ENCODE measurements around the gene HDHD5. TPM values are rescaled to one million over a fixed set of nuclear protein-coding genes. Genes with fewer than 3 reads are reported as not detected.
A peak's percentile ranks its signal among the peaks of the same experiment; 100 is the strongest.

The HDHD5 gene
- total and polyA plus RNA-seq, 4 donors, result 13.2 to 46.1 (median 35.9) TPM

- no peak for TF ChIP-seq ATF3 (IDR thresholded peaks at IDR 0.05)
These were observed 51.6 kb downstream of the HDHD5 start (continued) for GRCh38 chr22:17107547-17107810.

DNA sequence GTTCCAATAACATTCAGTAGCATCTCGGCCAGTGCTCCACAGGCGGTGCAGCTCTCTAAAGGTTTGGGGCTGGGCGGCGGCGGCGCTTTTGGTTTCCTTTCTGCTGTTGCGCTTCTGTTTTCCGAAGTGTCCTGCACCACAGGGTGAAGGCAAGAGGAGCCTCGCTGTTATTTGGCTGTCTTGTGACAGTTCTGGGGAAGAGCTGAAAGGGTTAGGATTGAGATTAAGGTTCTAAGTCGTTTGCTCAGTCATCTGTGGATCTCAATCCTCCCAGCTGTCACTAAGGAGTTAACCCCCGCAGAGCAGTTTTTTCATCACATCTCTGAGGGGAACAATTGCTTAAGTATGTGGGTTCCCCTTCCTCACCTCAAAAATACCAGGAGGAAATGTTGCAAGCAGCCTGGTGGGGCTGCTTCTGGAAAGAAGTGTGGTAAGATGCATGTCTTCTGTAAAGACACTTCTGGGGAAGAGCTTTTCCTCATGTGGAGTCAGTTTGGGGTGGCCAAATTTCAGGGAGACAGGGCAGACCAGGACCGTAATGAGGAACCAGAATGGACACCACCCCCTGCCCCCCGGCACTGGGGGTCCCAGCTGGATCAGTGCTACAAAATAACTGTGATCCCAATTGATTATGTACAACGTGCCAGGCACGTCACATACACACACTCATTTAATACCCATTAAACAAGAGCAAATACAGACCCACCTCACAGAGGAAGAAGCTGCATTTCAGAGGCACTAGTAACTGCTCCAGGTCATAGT is 52.1 kb downstream of the HDHD5 start:
- Histone ChIP-seq H3K4me1 (ENCODE audit: control insufficient read depth in 4 of 4, insufficient read depth in 4 of 4, low read length in 3 of 4) (peaks cover 0 to 4% (median 0%) of the 10 kb centered on the region in 4 donors), H3K27me3 (ENCODE audit: control insufficient read depth in 4 of 4, insufficient read depth in 4 of 4, low read length in 3 of 4) (no peaks in the 10 kb centered on the region), H3K9me3 (ENCODE audit: control insufficient read depth in 4 of 4, low read length in 3 of 4) (no peaks in the 10 kb centered on the region), H3K9ac (ENCODE audit: low read depth in 1 of 2, low read length in 2 of 2) (no peak overlapping the region), H3K27ac (ENCODE audit: low read depth in 1 of 2, low read length in 2 of 2) (peak overlapping the region in 1 of 2 donors; percentile 56), H3K36me3 (ENCODE audit: control insufficient read depth in 4 of 4, insufficient read depth in 3 of 4, low read depth in 1 of 4, low read length in 3 of 4) (peaks cover 20 to 67% (median 35%) of the 10 kb centered on the region in 4 donors), H3K4me3 (ENCODE audit: low read depth in 1 of 3, low read length in 3 of 3) (no peak overlapping the region)
- no peak for DNase-seq (ENCODE audit: low spot score)
- TF ChIP-seq, protein P1, sequence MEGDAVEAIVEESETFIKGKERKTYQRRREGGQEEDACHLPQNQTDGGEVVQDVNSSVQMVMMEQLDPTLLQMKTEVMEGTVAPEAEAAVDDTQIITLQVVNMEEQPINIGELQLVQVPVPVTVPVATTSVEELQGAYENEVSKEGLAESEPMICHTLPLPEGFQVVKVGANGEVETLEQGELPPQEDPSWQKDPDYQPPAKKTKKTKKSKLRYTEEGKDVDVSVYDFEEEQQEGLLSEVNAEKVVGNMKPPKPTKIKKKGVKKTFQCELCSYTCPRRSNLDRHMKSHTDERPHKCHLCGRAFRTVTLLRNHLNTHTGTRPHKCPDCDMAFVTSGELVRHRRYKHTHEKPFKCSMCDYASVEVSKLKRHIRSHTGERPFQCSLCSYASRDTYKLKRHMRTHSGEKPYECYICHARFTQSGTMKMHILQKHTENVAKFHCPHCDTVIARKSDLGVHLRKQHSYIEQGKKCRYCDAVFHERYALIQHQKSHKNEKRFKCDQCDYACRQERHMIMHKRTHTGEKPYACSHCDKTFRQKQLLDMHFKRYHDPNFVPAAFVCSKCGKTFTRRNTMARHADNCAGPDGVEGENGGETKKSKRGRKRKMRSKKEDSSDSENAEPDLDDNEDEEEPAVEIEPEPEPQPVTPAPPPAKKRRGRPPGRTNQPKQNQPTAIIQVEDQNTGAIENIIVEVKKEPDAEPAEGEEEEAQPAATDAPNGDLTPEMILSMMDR (IDR thresholded peaks at IDR 0.05; ENCODE audit: low read depth, low read length, missing input control), result no peak
- TF ChIP-seq HNF4G (IDR thresholded peaks at IDR 0.05), result no peak
- 82% methylated on average over 15 of the region's 15 CpGs for WGBS

DNA sequence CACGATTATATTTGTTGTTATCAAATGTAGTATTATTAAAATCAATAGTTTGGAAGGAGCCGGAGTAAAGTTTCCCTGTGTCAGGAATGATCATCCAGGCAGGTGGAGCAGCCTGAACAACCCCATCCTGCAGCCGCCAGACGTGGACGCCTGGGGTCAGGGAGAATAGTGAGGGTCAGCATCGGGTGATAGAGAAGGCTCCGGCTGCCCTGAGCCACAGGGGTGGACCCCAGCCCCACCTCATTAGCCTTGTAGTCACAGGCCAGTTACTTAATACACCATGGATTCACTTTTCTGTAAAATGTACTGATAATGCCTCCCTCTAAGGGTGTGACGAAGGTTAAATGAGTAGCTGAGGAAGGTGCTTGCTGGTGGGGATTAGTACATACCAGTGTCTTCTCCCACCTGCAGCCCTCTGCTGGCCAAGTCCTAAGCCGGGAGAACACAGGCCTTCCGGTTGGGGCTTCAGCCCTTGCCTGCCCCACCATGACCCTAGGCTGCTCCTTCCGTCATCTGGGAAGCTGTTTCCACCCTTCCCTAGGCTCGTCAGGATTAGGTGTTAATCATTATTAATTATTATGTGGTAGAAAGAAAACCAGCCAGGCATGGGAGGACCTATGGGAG is 52.8 kb downstream of the HDHD5 start:
- H3K9me3 ChIP-seq (ENCODE audit: control insufficient read depth in 4 of 4, low read length in 3 of 4), result no peaks in the 10 kb centered on the region
- WGBS, result 89% methylated on average over 12 of the region's 12 CpGs
- no peak overlapping the region for H3K4me3 ChIP-seq (ENCODE audit: low read depth in 1 of 3, low read length in 3 of 3)
- H3K27me3 ChIP-seq (ENCODE audit: control insufficient read depth in 4 of 4, insufficient read depth in 4 of 4, low read length in 3 of 4), result no peaks in the 10 kb centered on the region
- H3K27ac ChIP-seq (ENCODE audit: low read depth in 1 of 2, low read length in 2 of 2), result no peak overlapping the region
- no peak for DNase-seq (ENCODE audit: low spot score)
- H3K9ac ChIP-seq (ENCODE audit: low read depth in 1 of 2, low read length in 2 of 2), result no peak overlapping the region
- peaks cover 0 to 4% (median 0%) of the 10 kb centered on the region in 4 donors for H3K4me1 ChIP-seq (ENCODE audit: control insufficient read depth in 4 of 4, insufficient read depth in 4 of 4, low read length in 3 of 4)
- peaks cover 20 to 74% (median 37%) of the 10 kb centered on the region in 4 donors for H3K36me3 ChIP-seq (ENCODE audit: control insufficient read depth in 4 of 4, insufficient read depth in 3 of 4, low read depth in 1 of 4, low read length in 3 of 4)
- TF ChIP-seq SP1 (IDR thresholded peaks at IDR 0.05) (no peak), RXRA (IDR thresholded peaks at IDR 0.05) (no peak), FOXA1 (IDR thresholded peaks at IDR 0.05) (no peak), YY1 (IDR thresholded peaks at IDR 0.05) (no peak), HNF4A (conservative IDR thresholded peaks at IDR 0.05) (no peak), ATF3 (IDR thresholded peaks at IDR 0.05) (no peak), GABPA (IDR thresholded peaks at IDR 0.05 in 1 of 2, conservative IDR thresholded peaks at IDR 0.05 in 1 of 2) (no peak), NR2F2 (IDR thresholded peaks at IDR 0.05) (no peak), FOXA2 (IDR thresholded peaks at IDR 0.05) (no peak)
- TF ChIP-seq, protein P1 (IDR thresholded peaks at IDR 0.05; ENCODE audit: low read depth, low read length, missing input control), result no peak
- TF ChIP-seq, protein P2, sequence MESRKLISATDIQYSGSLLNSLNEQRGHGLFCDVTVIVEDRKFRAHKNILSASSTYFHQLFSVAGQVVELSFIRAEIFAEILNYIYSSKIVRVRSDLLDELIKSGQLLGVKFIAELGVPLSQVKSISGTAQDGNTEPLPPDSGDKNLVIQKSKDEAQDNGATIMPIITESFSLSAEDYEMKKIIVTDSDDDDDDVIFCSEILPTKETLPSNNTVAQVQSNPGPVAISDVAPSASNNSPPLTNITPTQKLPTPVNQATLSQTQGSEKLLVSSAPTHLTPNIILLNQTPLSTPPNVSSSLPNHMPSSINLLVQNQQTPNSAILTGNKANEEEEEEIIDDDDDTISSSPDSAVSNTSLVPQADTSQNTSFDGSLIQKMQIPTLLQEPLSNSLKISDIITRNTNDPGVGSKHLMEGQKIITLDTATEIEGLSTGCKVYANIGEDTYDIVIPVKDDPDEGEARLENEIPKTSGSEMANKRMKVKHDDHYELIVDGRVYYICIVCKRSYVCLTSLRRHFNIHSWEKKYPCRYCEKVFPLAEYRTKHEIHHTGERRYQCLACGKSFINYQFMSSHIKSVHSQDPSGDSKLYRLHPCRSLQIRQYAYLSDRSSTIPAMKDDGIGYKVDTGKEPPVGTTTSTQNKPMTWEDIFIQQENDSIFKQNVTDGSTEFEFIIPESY (IDR thresholded peaks at IDR 0.05), result no peak
- TF ChIP-seq, protein P3, sequence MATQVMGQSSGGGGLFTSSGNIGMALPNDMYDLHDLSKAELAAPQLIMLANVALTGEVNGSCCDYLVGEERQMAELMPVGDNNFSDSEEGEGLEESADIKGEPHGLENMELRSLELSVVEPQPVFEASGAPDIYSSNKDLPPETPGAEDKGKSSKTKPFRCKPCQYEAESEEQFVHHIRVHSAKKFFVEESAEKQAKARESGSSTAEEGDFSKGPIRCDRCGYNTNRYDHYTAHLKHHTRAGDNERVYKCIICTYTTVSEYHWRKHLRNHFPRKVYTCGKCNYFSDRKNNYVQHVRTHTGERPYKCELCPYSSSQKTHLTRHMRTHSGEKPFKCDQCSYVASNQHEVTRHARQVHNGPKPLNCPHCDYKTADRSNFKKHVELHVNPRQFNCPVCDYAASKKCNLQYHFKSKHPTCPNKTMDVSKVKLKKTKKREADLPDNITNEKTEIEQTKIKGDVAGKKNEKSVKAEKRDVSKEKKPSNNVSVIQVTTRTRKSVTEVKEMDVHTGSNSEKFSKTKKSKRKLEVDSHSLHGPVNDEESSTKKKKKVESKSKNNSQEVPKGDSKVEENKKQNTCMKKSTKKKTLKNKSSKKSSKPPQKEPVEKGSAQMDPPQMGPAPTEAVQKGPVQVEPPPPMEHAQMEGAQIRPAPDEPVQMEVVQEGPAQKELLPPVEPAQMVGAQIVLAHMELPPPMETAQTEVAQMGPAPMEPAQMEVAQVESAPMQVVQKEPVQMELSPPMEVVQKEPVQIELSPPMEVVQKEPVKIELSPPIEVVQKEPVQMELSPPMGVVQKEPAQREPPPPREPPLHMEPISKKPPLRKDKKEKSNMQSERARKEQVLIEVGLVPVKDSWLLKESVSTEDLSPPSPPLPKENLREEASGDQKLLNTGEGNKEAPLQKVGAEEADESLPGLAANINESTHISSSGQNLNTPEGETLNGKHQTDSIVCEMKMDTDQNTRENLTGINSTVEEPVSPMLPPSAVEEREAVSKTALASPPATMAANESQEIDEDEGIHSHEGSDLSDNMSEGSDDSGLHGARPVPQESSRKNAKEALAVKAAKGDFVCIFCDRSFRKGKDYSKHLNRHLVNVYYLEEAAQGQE (IDR thresholded peaks at IDR 0.05), result no peak
- TF ChIP-seq, protein P4, sequence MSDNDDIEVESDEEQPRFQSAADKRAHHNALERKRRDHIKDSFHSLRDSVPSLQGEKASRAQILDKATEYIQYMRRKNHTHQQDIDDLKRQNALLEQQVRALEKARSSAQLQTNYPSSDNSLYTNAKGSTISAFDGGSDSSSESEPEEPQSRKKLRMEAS (IDR thresholded peaks at IDR 0.05), result no peak

Measured in liver (tissue), 9 donors.